Measurements from ENCODE around the gene FHIT. TPM values are rescaled to one million over a fixed set of nuclear protein-coding genes. Genes with fewer than 3 reads are reported as not detected.

Gene FHIT
- total RNA-seq, 1 experiment from 2014 or later: 20.1 TPM

- Mint-ChIP-seq H3K4me1 (ENCODE audit: insufficient read depth, unreplicated experiment) (peaks cover 11% of the 10 kb centered on the region), H3K36me3 (ENCODE audit: insufficient read depth, unreplicated experiment) (no peaks in the 10 kb centered on the region), H3K27ac (ENCODE audit: low read depth, unreplicated experiment) (no peak overlapping the region), H3K4me3 (ENCODE audit: unreplicated experiment) (no peak overlapping the region), H3K27me3 (ENCODE audit: insufficient read depth, unreplicated experiment) (no peaks in the 10 kb centered on the region), H3K9me3 (ENCODE audit: unreplicated experiment) (no peaks in the 10 kb centered on the region)
- intact Hi-C loops (cut with micrococcal nuclease): no loop called here
- TF ChIP-seq, protein P1, sequence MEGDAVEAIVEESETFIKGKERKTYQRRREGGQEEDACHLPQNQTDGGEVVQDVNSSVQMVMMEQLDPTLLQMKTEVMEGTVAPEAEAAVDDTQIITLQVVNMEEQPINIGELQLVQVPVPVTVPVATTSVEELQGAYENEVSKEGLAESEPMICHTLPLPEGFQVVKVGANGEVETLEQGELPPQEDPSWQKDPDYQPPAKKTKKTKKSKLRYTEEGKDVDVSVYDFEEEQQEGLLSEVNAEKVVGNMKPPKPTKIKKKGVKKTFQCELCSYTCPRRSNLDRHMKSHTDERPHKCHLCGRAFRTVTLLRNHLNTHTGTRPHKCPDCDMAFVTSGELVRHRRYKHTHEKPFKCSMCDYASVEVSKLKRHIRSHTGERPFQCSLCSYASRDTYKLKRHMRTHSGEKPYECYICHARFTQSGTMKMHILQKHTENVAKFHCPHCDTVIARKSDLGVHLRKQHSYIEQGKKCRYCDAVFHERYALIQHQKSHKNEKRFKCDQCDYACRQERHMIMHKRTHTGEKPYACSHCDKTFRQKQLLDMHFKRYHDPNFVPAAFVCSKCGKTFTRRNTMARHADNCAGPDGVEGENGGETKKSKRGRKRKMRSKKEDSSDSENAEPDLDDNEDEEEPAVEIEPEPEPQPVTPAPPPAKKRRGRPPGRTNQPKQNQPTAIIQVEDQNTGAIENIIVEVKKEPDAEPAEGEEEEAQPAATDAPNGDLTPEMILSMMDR (IDR thresholded peaks at IDR 0.05; ENCODE audit: unreplicated experiment): no peak
- DNase-seq (ENCODE audit: unreplicated experiment): peak; percentile 91
- POLR2A ChIA-PET: no interaction called here
- CTCF ChIA-PET: no interaction called here
- BruUV-seq (replicated peaks): no TSS peak
Measured at GRCh38 chr3:61181874-61182273, 69.4 kb downstream of the FHIT start.

DNA sequence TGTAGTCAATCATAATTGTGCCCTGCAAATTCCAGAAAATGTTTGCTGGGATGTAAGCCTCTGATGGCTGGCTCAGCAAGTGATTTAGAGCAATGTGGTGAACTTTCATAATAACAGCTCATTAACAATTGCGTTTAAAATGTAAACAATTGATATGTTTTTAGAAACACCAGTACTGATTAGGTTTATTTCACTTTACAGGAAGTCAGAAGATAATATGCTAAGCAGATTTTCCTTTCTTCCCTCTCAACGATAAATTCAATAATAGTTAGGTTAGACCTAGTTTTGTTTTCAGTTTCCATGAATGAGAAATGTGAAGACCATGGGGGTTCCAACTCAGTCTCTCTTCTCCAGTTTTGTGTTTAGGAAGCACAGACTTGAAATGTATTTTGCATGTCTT lies 71.0 kb downstream of the FHIT start:
- TF ChIP-seq, protein P1 (IDR thresholded peaks at IDR 0.05; ENCODE audit: unreplicated experiment): no peak
- intact Hi-C loops (cut with micrococcal nuclease): no loop called here
- POLR2A ChIA-PET: no interaction called here
- no peaks in the 10 kb centered on the region for H3K9me3 Mint-ChIP-seq (ENCODE audit: unreplicated experiment)
- no peaks in the 10 kb centered on the region for H3K36me3 Mint-ChIP-seq (ENCODE audit: insufficient read depth, unreplicated experiment)
- DNase-seq (ENCODE audit: unreplicated experiment): no peak
- H3K27ac Mint-ChIP-seq (ENCODE audit: low read depth, unreplicated experiment): no peak overlapping the region
- peaks cover 11% of the 10 kb centered on the region for H3K4me1 Mint-ChIP-seq (ENCODE audit: insufficient read depth, unreplicated experiment)
- no peak overlapping the region for H3K4me3 Mint-ChIP-seq (ENCODE audit: unreplicated experiment)
- CTCF ChIA-PET: no interaction called here
- BruUV-seq (replicated peaks): no TSS peak
- no peaks in the 10 kb centered on the region for H3K27me3 Mint-ChIP-seq (ENCODE audit: insufficient read depth, unreplicated experiment)

DNA sequence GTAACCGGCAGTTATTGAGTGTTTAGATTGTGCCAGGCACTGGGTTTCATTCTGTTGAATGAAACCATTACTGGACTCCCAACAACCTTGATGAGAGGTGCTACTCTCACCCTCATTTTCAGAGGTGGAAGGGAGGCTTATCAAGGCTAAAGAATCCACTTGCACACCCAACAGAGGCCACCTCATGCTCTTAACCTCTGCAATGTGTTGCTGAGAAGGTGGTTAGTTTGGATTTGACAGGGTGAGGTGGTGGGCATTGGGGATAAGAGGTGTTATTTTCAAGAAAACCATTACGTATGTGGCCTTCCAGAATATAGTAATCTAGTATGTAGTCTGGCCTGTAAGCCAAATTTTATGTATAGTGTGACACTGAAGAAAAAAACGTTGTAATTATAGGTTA lies 73.1 kb downstream of the FHIT start:
- no peak for DNase-seq (ENCODE audit: unreplicated experiment)
- Mint-ChIP-seq H3K27me3 (ENCODE audit: insufficient read depth, unreplicated experiment) (no peaks in the 10 kb centered on the region), H3K4me1 (ENCODE audit: insufficient read depth, unreplicated experiment) (peaks cover 11% of the 10 kb centered on the region), H3K36me3 (ENCODE audit: insufficient read depth, unreplicated experiment) (peaks cover 5% of the 10 kb centered on the region), H3K4me3 (ENCODE audit: unreplicated experiment) (no peak overlapping the region), H3K27ac (ENCODE audit: low read depth, unreplicated experiment) (no peak overlapping the region), H3K9me3 (ENCODE audit: unreplicated experiment) (no peaks in the 10 kb centered on the region)
- CTCF ChIA-PET: no interaction called here
- TF ChIP-seq, protein P1 (IDR thresholded peaks at IDR 0.05; ENCODE audit: unreplicated experiment): no peak
- POLR2A ChIA-PET: no interaction called here
- no TSS peak for BruUV-seq (replicated peaks)
- intact Hi-C loops (cut with micrococcal nuclease): no loop called here

DNA sequence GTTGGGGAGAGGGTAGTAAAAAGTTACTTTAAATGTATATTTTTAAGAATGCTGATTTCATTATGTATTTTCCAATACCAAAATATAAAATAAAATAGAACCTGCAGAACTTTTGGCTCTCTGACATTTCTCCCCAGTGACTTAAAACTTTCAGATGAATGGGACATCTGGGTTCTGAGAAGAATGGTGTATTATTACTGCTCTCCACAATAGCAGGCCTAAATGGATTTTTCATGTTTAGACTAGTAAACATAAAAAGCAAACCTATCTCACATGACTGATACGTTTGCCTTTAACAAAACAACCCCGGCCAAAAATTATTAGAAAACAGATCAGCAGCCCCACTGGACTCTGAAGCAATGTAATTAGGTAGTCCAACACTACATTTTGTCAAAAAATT lies 73.8 kb downstream of the FHIT start:
- H3K27me3 Mint-ChIP-seq (ENCODE audit: insufficient read depth, unreplicated experiment): no peaks in the 10 kb centered on the region
- H3K9me3 Mint-ChIP-seq (ENCODE audit: unreplicated experiment): no peaks in the 10 kb centered on the region
- no peak overlapping the region for H3K4me3 Mint-ChIP-seq (ENCODE audit: unreplicated experiment)
- H3K27ac Mint-ChIP-seq (ENCODE audit: low read depth, unreplicated experiment): no peak overlapping the region
- TF ChIP-seq, protein P1 (IDR thresholded peaks at IDR 0.05; ENCODE audit: unreplicated experiment): no peak
- peaks cover 11% of the 10 kb centered on the region for H3K4me1 Mint-ChIP-seq (ENCODE audit: insufficient read depth, unreplicated experiment)
- H3K36me3 Mint-ChIP-seq (ENCODE audit: insufficient read depth, unreplicated experiment): peaks cover 5% of the 10 kb centered on the region
- CTCF ChIA-PET: no interaction called here
- intact Hi-C loops (cut with micrococcal nuclease): no loop called here
- no TSS peak for BruUV-seq (replicated peaks)
- POLR2A ChIA-PET: no interaction called here
- no peak for DNase-seq (ENCODE audit: unreplicated experiment)

Data from MCF 10A (cell line).